Activated CD8-positive, alpha-beta memory T cell treated with anti-CD3 and anti-CD28 coated beads, Interleukin-2, amount 10 ng/mL, durations not matched to agents 7 days and 5 days (primary cell): ENCODE results near the gene ALOXE3. TPM values are rescaled to one million over a fixed set of nuclear protein-coding genes. Genes with fewer than 3 reads are reported as not detected.

Source experiments
- ATAC-seq: fragments of 150-1000 bp; cut with Tn5 transposase; one replicate; pipeline ENCODE4 v1.10.0; 2021; ENCODE audit warnings: moderate library complexity
- CTCF ChIA-PET: fragments of 350-600 bp; sonication (Branson Sonifier 250); formaldehyde crosslinking; loops from one replicate; lab custom pipeline; 2021; ENCODE audit warnings: antibody characterized with exemption; lab: Charles Lee
- DNase-seq: peaks from one replicate; pipeline ENCODE4 v3.0.0-alpha.2; 2020
- H3K27ac Mint-ChIP-seq: one replicate; pipeline ENCODE4 v1.8.0; 2021; ENCODE audit warnings: mild to moderate bottlenecking, mixed read lengths
- H3K27me3 Mint-ChIP-seq: one replicate; pipeline ENCODE4 v1.8.0; 2021; ENCODE audit warnings: mixed read lengths
- H3K36me3 Mint-ChIP-seq: one replicate; pipeline ENCODE4 v1.8.0; 2021; ENCODE audit warnings: mild to moderate bottlenecking, mixed read lengths
- H3K4me1 Mint-ChIP-seq: one replicate; pipeline ENCODE4 v1.8.0; 2021; ENCODE audit warnings: mixed read lengths
- H3K4me3 Mint-ChIP-seq: one replicate; pipeline ENCODE4 v1.8.0; 2021; ENCODE audit warnings: mild to moderate bottlenecking, moderate library complexity, mixed read lengths
- H3K9me3 Mint-ChIP-seq: one replicate; pipeline ENCODE4 v1.8.0; 2022; ENCODE audit warnings: low read depth, mixed read lengths
- total RNA-seq, 2 experiments: library from RNA; stranded (reverse); gene quantifications; one replicate each; pipeline ENCODE4 v1.2.3, GENCODE V29; 2021

Gene ALOXE3
- total RNA-seq, 2 experiments from 2014 or later = not detected

DNA sequence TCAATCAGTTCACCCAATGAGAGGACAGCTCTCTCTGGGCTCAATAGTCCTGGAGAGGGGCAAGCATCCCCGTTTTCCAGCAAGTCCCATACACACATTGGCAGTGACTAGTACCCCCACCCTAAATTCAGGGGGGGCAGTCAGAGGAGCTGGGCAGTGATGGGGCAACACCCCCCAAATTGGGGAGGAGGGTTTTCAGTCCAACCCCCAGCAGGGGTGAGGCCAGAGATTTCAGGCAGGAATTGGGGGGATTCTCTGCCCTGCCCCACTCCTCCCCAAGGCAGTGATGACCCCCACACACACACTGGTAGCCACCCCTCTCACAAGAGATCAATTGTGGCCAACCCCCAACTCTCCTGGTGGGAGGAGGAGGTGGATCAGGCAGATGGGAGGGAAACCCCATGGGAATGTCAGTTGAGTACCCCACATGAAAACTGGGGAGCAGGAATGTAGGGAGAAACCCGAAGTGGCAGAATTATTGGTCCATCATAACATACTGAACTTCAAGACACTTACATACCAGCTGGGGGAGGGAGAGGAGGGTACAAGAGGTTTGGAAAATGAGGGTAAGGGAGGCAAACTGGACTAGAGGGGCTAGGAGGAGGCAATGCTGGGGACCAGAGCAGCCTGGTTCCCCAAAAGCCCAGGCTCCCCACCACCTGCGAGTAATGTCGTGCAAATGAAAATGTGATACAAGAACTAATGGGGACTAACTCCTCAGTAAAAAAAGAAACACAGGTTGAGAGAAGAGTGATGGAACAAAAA is 41.3 kb upstream of the ALOXE3 start:
- DNase-seq = no peak
- Mint-ChIP-seq H3K27me3 (no peaks in the 10 kb centered on the region), H3K9me3 (no peaks in the 10 kb centered on the region), H3K4me1 (peaks cover 51% of the 10 kb centered on the region), H3K27ac (peak overlapping the region; percentile 70), H3K4me3 (peak overlapping the region; percentile 7), H3K36me3 (peaks cover 19% of the 10 kb centered on the region)
- CTCF ChIA-PET = interaction anchor here (1.1 to 7.9 kb wide), 8 partner anchors 9 to 64 kb away, joined by 3 to 92 read pairs (median 8); partner anchors contain the start of genes ALOXE3 and HES7
- ATAC-seq = no peak

DNA sequence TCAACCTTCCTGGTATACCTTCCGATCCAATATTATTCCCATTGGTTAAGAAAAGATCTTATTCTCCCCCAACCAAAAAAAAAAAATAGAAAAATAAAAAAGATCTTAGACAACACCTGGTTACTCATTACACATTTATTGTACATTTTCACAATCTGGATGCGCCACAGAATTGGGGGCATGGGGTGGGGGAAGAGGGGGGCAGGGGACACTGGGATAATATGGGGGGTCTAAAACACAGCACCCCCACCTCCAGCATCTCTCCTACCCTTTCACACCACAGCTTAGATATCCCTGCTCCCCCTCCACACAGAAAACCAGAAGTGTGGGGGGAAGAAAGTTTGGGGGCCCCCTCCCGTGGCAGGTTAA is 40.7 kb upstream of the ALOXE3 start:
- peak overlapping the region; percentile 85 for H3K27ac Mint-ChIP-seq
- ATAC-seq (no peak), DNase-seq (no peak)
- H3K27me3 Mint-ChIP-seq = no peaks in the 10 kb centered on the region
- CTCF ChIA-PET = interaction anchor here (0.8 to 7.9 kb wide), 14 partner anchors 8 to 146 kb away, joined by 3 to 92 read pairs (median 5); partner anchors contain the start of genes ALOXE3 and HES7
- peaks cover 45% of the 10 kb centered on the region for H3K4me1 Mint-ChIP-seq
- H3K36me3 Mint-ChIP-seq = peaks cover 19% of the 10 kb centered on the region
- no peaks in the 10 kb centered on the region for H3K9me3 Mint-ChIP-seq
- H3K4me3 Mint-ChIP-seq = peak overlapping the region; percentile 16

DNA sequence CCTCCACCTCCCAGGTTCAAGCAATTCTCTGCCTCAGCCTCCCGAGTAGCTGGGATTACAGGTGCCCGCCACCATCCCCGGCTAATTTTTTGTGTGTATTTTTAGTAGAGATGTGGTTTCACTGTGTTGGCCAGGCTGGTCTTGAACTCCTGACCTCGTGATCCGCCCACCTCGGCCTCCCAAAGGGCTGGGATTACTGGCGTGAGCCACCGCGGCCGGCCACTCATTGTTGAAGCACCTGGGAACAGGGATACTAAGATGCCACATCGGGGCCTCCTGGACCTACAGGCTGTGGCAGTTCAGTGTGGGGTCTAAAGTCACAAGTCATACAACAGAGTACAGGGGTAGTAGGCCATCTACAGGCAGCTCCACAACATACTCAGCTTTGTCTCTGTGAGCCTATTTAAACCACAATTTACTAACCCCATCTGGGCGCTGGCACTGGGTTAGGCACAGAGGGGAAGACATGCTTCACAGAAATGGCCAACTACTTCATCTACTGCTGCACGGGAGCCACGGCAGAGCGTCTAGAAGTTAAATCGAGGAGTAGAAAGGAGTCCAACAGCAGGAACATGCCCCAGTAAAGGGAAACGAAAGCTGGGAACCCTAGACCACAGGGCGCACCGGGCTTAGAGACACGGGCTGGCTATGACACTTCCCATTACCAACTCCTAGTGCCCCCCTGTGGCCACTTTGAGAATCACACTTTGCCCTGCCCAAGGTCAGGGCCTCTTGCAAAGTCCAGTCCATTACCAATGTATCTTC is 40.1 kb upstream of the ALOXE3 start:
- Mint-ChIP-seq H3K9me3 (no peaks in the 10 kb centered on the region), H3K36me3 (peaks cover 19% of the 10 kb centered on the region), H3K4me1 (peaks cover 41% of the 10 kb centered on the region), H3K27ac (peak overlapping the region; percentile 85), H3K27me3 (no peaks in the 10 kb centered on the region), H3K4me3 (peak overlapping the region; percentile 16)
- DNase-seq (peak; percentile 94), ATAC-seq (peak; percentile 10)
- CTCF ChIA-PET = interaction anchor here (0.6 to 7.9 kb wide), 18 partner anchors 8 to 147 kb away, joined by 3 to 92 read pairs (median 5); partner anchors contain the start of genes ALOXE3, HES7 and TMEM107

DNA sequence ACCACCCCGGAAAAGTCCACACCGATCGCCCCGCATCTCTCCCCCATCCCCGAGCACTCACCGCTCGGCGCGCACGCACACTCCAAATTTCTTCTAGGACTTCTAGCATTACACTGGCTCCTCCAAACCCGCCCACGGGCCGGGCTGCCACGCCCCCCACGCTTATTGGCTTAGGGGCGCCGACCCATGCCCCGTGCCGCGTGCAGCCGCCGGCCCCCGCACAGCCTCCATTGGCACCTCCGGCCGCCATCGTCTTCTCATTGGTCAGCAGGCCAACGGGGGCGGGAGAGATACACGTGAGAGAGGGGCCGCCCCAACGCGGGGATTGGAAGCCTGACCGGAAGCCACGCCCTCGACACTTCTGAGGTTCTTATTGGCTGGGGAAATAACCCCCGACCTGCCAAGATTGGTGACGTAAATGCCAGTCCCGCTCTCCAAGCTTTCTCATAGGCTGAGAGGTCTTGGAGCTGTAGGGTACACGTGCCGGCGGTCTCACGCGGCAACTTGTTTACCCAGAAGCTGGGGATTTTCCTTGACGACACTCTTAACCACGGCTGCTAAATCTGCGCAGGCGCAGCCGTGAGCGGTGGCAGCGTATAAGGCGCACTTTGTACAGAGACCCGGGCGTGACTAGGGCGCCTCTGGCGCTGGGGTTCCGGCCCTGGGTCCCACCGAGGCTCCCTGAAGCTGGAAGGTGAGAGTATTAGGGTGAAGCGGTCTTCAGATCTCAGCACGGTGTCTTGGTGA is 38.1 kb upstream of the ALOXE3 start:
- peak; percentile 79 for ATAC-seq
- CTCF ChIA-PET = interaction anchor here (0.5 to 7.9 kb wide), 18 partner anchors 11 to 228 kb away, joined by 3 to 92 read pairs (median 4); partner anchors contain the start of genes ALOXE3, BORCS6, HES7 and TMEM107
- H3K27ac Mint-ChIP-seq = no peak overlapping the region
- DNase-seq = peak; percentile 100
- peaks cover 43% of the 10 kb centered on the region for H3K4me1 Mint-ChIP-seq
- H3K4me3 Mint-ChIP-seq = no peak overlapping the region
- no peaks in the 10 kb centered on the region for H3K27me3 Mint-ChIP-seq
- H3K9me3 Mint-ChIP-seq = no peaks in the 10 kb centered on the region
- peaks cover 13% of the 10 kb centered on the region for H3K36me3 Mint-ChIP-seq

DNA sequence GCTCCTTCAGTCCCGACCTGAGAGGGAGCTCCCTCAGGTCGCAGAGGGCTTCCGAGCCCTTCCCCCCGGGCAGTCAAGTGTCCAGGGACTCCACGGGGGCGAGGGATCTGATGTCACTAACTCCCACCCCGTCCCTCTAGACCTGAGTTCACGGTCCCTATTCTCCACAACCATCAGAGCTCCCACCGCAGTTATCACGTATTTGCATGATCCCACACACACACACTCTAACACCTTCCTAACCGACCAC is 37.6 kb upstream of the ALOXE3 start:
- no peak for ATAC-seq
- CTCF ChIA-PET = interaction anchor here (0.7 to 7.9 kb wide), 11 partner anchors 12 to 98 kb away, joined by 3 to 92 read pairs (median 5); partner anchors contain the start of genes ALOXE3 and BORCS6
- no peak overlapping the region for H3K27ac Mint-ChIP-seq
- no peaks in the 10 kb centered on the region for H3K27me3 Mint-ChIP-seq
- no peaks in the 10 kb centered on the region for H3K9me3 Mint-ChIP-seq
- no peak overlapping the region for H3K4me3 Mint-ChIP-seq
- no peak for DNase-seq
- peaks cover 8% of the 10 kb centered on the region for H3K36me3 Mint-ChIP-seq
- peaks cover 38% of the 10 kb centered on the region for H3K4me1 Mint-ChIP-seq

DNA sequence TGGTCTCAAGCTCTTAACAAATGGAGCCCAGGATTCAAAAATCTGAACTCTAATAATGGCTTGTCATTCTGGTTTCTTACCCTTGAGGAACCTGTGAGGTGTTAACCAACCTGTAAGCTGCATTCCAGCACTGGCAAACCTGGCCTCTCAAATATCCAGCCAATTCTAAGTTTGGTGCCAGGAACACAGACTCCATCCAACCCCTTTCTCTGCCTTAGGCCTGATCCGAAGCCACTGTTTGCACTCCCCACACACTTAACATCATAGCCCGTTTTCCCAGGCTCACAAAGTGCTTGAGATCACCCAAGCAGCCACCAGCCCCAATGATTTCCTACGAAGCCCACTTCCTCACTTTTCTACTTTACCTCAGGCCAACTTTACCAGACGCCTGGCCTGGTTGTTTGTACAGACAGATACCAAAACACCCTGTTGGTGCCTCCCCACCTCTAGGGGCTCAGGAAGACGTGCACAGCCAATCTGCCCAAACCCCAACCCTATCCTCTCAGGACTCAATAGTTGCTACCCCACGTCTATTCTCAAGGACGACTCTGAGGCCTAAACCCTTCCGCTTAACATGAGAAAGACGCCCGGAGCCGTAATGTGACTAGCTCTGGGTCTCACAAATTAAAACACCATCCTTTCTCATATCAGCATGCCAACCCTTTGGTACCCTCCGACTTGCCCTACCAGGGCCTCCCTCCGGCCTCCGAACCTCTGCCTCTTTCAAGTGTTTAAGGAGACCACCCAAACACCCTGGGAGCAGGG is 37.1 kb upstream of the ALOXE3 start:
- no peak for DNase-seq
- Mint-ChIP-seq H3K27me3 (no peaks in the 10 kb centered on the region), H3K4me1 (peaks cover 37% of the 10 kb centered on the region), H3K4me3 (no peak overlapping the region), H3K27ac (no peak overlapping the region), H3K36me3 (peaks cover 4% of the 10 kb centered on the region), H3K9me3 (no peaks in the 10 kb centered on the region)
- ATAC-seq = no peak
- CTCF ChIA-PET = interaction anchor here (1.9 to 7.9 kb wide), 6 partner anchors 12 to 98 kb away, joined by 5 to 92 read pairs (median 10); partner anchors contain the start of genes ALOXE3 and BORCS6

DNA sequence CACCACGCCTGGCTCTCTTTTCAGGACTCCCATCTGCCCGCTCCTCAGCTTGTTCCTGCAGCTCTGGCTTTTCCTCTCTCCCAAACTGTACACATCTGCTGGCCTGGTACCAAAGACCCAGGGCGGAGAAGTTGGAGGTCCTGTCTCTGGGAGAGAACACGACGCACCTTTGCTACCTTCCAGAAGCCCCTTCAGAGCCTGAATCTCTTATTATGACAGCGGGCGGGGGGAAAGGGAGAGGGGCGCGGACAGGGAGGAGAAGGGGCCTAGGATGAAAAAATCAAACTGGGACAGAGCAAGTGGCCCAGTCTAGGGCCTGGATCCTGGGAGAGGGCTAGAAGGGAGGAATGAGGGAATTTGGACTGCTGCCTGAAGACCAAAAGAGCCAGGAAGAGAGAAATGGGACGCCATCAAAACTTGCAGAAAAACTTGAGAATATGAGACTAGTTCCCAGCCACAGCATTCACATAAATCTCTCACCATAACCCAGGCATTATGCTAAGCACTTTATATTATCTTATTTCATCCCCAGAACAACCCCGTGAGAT is 36.4 kb upstream of the ALOXE3 start:
- H3K4me1 Mint-ChIP-seq = peaks cover 33% of the 10 kb centered on the region
- CTCF ChIA-PET = interaction anchor here (1.2 to 7.9 kb wide), 4 partner anchors 15 to 33 kb away, joined by 3 to 92 read pairs (median 28); no protein-coding TSS in a partner anchor
- H3K4me3 Mint-ChIP-seq = no peak overlapping the region
- H3K9me3 Mint-ChIP-seq = no peaks in the 10 kb centered on the region
- no peak for ATAC-seq
- H3K27ac Mint-ChIP-seq = no peak overlapping the region
- no peaks in the 10 kb centered on the region for H3K27me3 Mint-ChIP-seq
- H3K36me3 Mint-ChIP-seq = no peaks in the 10 kb centered on the region
- no peak for DNase-seq

DNA sequence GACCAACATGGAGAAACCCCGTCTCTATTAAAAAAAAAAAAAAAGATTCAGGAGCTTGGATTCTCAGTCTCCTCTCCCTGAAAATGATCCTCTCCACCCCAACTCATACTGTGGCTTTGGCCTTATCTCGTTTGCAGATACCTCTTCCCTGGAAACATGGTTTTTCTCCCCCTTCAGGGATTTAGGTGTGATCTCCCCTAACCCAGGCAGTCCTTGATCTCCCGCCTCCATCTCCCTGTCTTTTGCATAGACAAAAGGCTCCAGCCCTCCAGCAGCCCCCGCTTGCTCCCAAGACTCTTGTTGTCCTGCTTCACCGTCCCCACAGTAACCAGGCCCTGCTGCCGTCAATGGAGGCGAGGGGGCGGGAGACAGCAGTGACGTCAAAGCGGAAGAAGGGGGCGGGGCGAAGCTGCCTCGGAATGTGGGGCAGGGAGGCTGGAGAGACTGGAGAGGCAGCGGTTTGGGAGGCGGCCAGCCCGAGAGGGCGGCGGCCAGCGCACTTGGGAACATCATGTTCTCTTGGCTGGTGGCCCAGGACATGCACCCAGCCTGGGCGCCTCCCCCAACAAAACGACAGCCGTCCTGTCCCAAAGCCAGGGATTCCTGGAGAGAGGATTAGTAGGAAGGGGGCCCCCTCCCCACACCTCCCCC is 35.8 kb upstream of the ALOXE3 start:
- Mint-ChIP-seq H3K9me3 (no peaks in the 10 kb centered on the region), H3K27me3 (no peaks in the 10 kb centered on the region), H3K27ac (peak overlapping the region; percentile 91), H3K36me3 (peaks cover 4% of the 10 kb centered on the region), H3K4me1 (peaks cover 28% of the 10 kb centered on the region), H3K4me3 (no peak overlapping the region)
- DNase-seq (peak; percentile 91), ATAC-seq (peak; percentile 4)
- CTCF ChIA-PET = interaction anchor here (1.0 to 5.6 kb wide), 5 partner anchors 15 to 70 kb away, joined by 3 to 52 read pairs (median 3); no protein-coding TSS in a partner anchor

DNA sequence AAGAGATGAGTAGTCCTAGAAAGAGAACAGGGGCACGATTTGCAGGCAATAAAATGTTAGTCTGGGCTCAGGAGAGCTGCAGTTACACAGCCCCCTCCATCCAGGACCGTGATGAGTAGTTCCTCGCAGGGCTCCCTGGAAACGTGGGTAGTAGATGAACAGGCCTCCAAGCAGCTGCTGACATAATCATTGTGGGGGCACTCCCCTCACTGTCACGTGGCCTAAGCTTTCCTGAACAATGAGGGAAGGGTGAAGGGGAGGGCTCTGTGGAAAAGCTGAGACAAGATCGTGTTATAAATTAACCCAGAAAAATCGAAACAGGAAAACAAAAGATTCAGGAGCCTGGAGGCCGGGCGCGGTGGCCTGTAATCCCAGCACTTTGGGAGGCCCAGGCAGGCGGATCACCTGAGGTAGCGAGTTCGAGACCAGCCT is 35.2 kb upstream of the ALOXE3 start:
- Mint-ChIP-seq H3K36me3 (peaks cover 5% of the 10 kb centered on the region), H3K27me3 (no peaks in the 10 kb centered on the region), H3K4me1 (peaks cover 24% of the 10 kb centered on the region), H3K9me3 (no peaks in the 10 kb centered on the region), H3K4me3 (no peak overlapping the region), H3K27ac (peak overlapping the region; percentile 91)
- ATAC-seq = no peak
- no peak for DNase-seq
- CTCF ChIA-PET = interaction anchor here (0.7 to 5.6 kb wide), 6 partner anchors 11 to 70 kb away, joined by 3 to 52 read pairs (median 3); no protein-coding TSS in a partner anchor

DNA sequence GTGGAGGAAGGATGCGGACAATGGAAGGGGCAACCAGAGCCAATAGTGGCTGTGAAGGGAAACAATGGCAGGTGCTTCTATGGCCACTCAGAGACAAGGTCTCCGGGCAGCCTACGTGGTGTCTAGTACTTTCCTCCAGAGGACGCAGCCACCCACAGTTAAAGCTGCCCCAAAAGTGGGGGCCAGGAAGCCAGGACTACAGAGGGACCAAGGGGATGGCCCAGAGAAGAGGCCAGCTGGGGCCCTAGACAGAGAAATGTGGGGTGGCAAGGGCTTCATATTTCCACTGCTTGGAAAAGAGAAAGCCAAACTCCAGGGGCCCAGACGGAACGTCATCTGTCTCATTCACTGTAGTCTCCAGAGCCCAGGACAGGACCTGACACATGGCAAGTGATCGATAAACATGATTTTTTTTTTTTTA is 34.7 kb upstream of the ALOXE3 start:
- Mint-ChIP-seq H3K36me3 (peaks cover 10% of the 10 kb centered on the region), H3K4me3 (peak overlapping the region; percentile 90), H3K9me3 (no peaks in the 10 kb centered on the region), H3K27me3 (no peaks in the 10 kb centered on the region), H3K4me1 (peaks cover 21% of the 10 kb centered on the region), H3K27ac (peak overlapping the region; percentile 91)
- ATAC-seq = no peak
- CTCF ChIA-PET = interaction anchor here (0.7 to 5.6 kb wide), 6 partner anchors 11 to 71 kb away, joined by 3 to 52 read pairs (median 3); partner anchors contain the start of gene VAMP2
- DNase-seq = no peak

DNA sequence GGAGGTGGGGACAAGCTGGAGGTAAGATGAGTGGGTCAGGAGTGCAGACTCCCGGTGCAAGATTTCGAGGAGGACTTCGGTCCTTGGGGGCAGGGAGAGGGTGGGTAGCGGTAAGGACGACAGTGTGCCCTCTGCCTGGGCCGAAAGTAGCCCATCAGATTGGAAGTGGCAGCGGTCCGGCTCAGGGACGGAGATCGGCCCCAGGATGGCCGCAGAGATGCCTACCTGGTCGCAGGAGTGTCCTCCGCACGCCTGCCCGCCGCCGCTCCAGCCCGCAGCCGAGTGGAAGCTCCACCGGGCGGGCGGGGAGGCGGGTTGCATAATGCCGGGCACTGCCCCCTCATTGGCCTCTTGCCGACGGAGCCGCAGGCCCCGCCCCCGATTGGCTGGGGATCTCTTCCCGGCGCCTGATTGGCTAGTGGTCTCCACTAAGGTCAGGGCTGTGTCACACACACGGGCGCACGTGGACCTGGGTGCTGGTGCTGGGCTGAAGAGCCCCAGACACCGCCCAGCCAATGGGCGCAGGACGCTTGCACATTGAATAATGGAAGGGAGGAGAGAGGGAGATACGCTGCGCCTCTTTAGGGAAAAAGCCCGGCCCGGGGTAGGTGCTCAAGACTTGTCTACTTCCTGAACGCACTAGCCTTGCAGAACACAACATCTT is 33.9 kb upstream of the ALOXE3 start, which contains the start of gene PER1:
TSS of gene PER1 (minus strand) at position 293 of the 664 bp plus-strand sequence. CDS start 1,698 bp downstream, outside the sequence.
- Mint-ChIP-seq H3K4me1 (peaks cover 21% of the 10 kb centered on the region), H3K4me3 (peak within 1 kb of the TSS; percentile 90), H3K27ac (peak within 1 kb of the TSS; percentile 91), H3K36me3 (peaks cover 12% of the 10 kb centered on the region), H3K9me3 (no peaks in the 10 kb centered on the region), H3K27me3 (no peaks in the 10 kb centered on the region)
- CTCF ChIA-PET = interaction anchor here (1.0 to 5.6 kb wide), 3 partner anchors 11 to 21 kb away, joined by 4 to 52 read pairs (median 5); partner anchors contain the start of gene VAMP2
- DNase-seq (peak; percentile 94), ATAC-seq (peak; percentile 35)
